EH (cell line): ENCODE results near the gene GCH1.
A peak's percentile ranks its signal among the peaks of the same experiment; 100 is the strongest.

ENCODE experiments used
- DNase-seq: peaks from one replicate; pipeline ENCODE4 v3.0.0-alpha.2; 2015; ENCODE audit warnings: low read depth

GCH1 gene

GRCh38 chr14:54797556-54797955, 105.1 kb downstream of the GCH1 start:
- DNase-seq, result no peak

- DNase-seq, result peak; percentile 87
Observed at GRCh38 chr14:54796961-54797360, 105.7 kb downstream of the GCH1 start.

- no peak for DNase-seq
Observed at GRCh38 chr14:54794796-54795195, 107.8 kb downstream of the GCH1 start.

GRCh38 chr14:54794159-54794558, 108.5 kb downstream of the GCH1 start:
- DNase-seq, result no peak

GRCh38 chr14:54792288-54792687, 110.3 kb downstream of the GCH1 start:
- no peak for DNase-seq
